A673 (cell line): ENCODE data around the gene CSGALNACT2. TPM values are rescaled to one million over a fixed set of nuclear protein-coding genes. Genes with fewer than 3 reads are reported as not detected.
"Not testable (repeated sequence)": the region's sequence is repeated elsewhere in the genome, so short reads cannot be mapped to it uniquely, and the experiment has no call there.

Source experiments
- BruUV-seq: library from RNA; stranded (reverse); fragments of 400-500 nt; replicated peaks from 2 replicates; lab custom pipeline; 2021; lab: Mats Ljungman, UMichigan
- CTCF ChIA-PET: fragments of 300-600 bp; sonication (Branson Sonifier 250); formaldehyde crosslinking; loops from one replicate; lab custom pipeline; 2022; ENCODE audit warnings: antibody characterized with exemption; lab: Charles Lee
- POLR2A ChIA-PET: fragments of 300-600 bp; sonication (Branson Sonifier 250); formaldehyde crosslinking; loops from one replicate; lab custom pipeline; 2022; ENCODE audit warnings: antibody characterized with exemption; ENCODE audit not compliant: low non-redundant PET; lab: Charles Lee
- DNase-seq: peaks from one replicate; pipeline ENCODE4 v3.0.0-alpha.2; 2015; ENCODE audit warnings: low spot score
- H3K27ac ChIP-seq: fragments of 200-600 bp; sonication (generic); 2 replicates; pipeline ENCODE4 v1.5.1; 2016; ENCODE audit warnings: mixed run types, low read depth, mild to moderate bottlenecking, mixed read lengths, antibody characterized with exemption, low read length; ENCODE audit not compliant: poor library complexity, severe bottlenecking
- H3K27me3 ChIP-seq: fragments of 200-600 bp; sonication (generic); replicated peaks from 2 replicates; pipeline ENCODE4 v1.6.1; 2017; ENCODE audit warnings: mixed run types, low read depth, mild to moderate bottlenecking, mixed read lengths, antibody characterized with exemption, low read length; ENCODE audit not compliant: insufficient read depth, poor library complexity
- H3K36me3 ChIP-seq: fragments of 200-600 bp; sonication (generic); 2 replicates; pipeline ENCODE4 v1.6.1; 2016; ENCODE audit warnings: mixed run types, mild to moderate bottlenecking, mixed read lengths, antibody characterized with exemption, low read length; ENCODE audit not compliant: insufficient read depth, poor library complexity, severe bottlenecking
- H3K4me1 ChIP-seq: fragments of 200-600 bp; sonication (generic); 2 replicates; pipeline ENCODE4 v1.6.1; 2017; ENCODE audit warnings: mixed run types, mild to moderate bottlenecking, mixed read lengths, antibody characterized with exemption, low read length; ENCODE audit not compliant: insufficient read depth, poor library complexity, severe bottlenecking
- H3K4me3 ChIP-seq: fragments of 200-600 bp; sonication (generic); 2 replicates; pipeline ENCODE4 v1.5.1; 2016; ENCODE audit warnings: low read depth, mixed run types, mild to moderate bottlenecking, mixed read lengths, low read length; ENCODE audit not compliant: poor library complexity, severe bottlenecking
- H3K9me3 ChIP-seq: fragments of 200-600 bp; sonication (generic); 2 replicates; pipeline ENCODE4 v1.6.1; 2016; ENCODE audit warnings: mixed run types, low read depth, mild to moderate bottlenecking, mixed read lengths, antibody characterized with exemption, low read length; ENCODE audit not compliant: poor library complexity, severe bottlenecking
- EZH2 ChIP-seq: fragments of 200-600 bp; sonication (generic); IDR thresholded peaks from 2 replicates; pipeline ENCODE4 v1.6.1; 2017; ENCODE audit warnings: borderline replicate concordance, low read depth, mild to moderate bottlenecking, mixed read lengths, antibody characterized with exemption, low read length; ENCODE audit not compliant: poor library complexity, severe bottlenecking
- intact Hi-C: fragments of 100-400 bp; cut with micrococcal nuclease; formaldehyde crosslinking; loops from one replicate; pipeline ENCODE4 v1.10.0; 2022; ENCODE audit not compliant: unreplicated experiment
- total RNA-seq: library from RNA; stranded (reverse); gene quantifications from 2 replicates; pipeline ENCODE4 v1.2.3, GENCODE V29; 2021
- TF ChIP-seq, protein P1 (sequence below): fragments of 300-800, 200-600 bp; sonication (generic); conservative IDR thresholded peaks from 2 replicates; pipeline ENCODE4 v1.5.1; 2017; ENCODE audit warnings: low read depth, mild to moderate bottlenecking, antibody characterized with exemption, low read length, moderate library complexity, mixed read lengths

CSGALNACT2 gene
- total RNA-seq, 1 experiment from 2014 or later: 18.6 TPM

GRCh38 chr10:43218206-43218950, 80.1 kb downstream of the CSGALNACT2 start:
- Histone ChIP-seq H3K9me3 (no peaks in the 10 kb centered on the region), H3K4me1 (no peaks in the 10 kb centered on the region), H3K27ac (no peak overlapping the region), H3K4me3 (no peak overlapping the region), H3K36me3 (no peaks in the 10 kb centered on the region), H3K27me3 (no peaks in the 10 kb centered on the region)
- DNase-seq: no peak
- no TSS peak for BruUV-seq
- TF ChIP-seq EZH2: no peak
- TF ChIP-seq, protein P1, sequence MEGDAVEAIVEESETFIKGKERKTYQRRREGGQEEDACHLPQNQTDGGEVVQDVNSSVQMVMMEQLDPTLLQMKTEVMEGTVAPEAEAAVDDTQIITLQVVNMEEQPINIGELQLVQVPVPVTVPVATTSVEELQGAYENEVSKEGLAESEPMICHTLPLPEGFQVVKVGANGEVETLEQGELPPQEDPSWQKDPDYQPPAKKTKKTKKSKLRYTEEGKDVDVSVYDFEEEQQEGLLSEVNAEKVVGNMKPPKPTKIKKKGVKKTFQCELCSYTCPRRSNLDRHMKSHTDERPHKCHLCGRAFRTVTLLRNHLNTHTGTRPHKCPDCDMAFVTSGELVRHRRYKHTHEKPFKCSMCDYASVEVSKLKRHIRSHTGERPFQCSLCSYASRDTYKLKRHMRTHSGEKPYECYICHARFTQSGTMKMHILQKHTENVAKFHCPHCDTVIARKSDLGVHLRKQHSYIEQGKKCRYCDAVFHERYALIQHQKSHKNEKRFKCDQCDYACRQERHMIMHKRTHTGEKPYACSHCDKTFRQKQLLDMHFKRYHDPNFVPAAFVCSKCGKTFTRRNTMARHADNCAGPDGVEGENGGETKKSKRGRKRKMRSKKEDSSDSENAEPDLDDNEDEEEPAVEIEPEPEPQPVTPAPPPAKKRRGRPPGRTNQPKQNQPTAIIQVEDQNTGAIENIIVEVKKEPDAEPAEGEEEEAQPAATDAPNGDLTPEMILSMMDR: no peak
- intact Hi-C loops: no loop called here
- ChIA-PET POLR2A (no interaction called here), CTCF (no interaction called here)

DNA sequence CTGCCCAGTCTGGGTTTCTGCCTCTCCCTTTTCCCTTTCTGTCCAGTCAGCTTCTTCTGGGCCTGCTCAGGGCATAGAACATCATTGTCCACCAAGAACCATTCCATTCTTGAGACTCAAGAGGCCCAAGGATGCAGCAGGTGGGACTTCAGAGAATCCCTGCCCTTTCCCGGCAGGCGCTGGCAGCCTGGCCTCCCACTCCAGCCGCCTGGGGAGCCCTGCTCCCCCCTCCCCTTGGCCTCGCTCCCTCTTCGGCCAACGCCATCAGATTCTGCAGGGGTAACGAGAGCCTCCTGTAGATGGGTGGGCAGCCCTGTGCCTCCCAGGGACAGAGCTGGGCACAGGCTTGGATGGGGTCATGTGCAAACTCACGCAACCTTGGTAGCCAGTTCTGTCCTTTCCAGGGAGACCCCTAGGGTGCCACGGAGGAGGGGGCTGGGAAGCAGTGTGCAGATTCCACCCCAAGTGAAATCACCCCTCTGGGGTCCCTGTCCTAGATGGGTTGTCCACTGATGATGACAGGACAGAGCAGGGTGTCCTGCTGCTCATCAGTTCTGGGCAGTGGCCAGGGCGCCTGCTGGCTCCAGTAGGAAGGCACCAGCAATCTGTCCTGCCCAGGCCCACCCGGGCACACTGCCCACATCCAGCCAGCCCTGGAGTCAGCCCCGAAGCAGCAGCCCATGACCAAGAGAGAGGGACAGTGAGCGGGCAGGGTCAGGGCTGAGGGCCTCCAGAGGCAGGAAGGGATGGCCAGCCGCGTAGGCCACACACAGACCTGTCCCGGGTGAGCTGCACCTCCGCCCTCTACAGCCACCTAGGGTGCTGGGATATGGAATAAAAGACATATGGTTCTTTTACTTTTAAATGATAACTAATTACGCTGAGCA, 80.9 kb downstream of the CSGALNACT2 start:
- H3K9me3 ChIP-seq: no peaks in the 10 kb centered on the region
- H3K4me1 ChIP-seq: no peaks in the 10 kb centered on the region
- BruUV-seq: no TSS peak
- intact Hi-C loops: no loop called here
- H3K27ac ChIP-seq: no peak overlapping the region
- no peaks in the 10 kb centered on the region for H3K27me3 ChIP-seq
- ChIA-PET POLR2A (no interaction called here), CTCF (no interaction called here)
- no peak overlapping the region for H3K4me3 ChIP-seq
- no peak for DNase-seq
- TF ChIP-seq, protein P1: no peak
- TF ChIP-seq EZH2: no peak
- no peaks in the 10 kb centered on the region for H3K36me3 ChIP-seq

DNA sequence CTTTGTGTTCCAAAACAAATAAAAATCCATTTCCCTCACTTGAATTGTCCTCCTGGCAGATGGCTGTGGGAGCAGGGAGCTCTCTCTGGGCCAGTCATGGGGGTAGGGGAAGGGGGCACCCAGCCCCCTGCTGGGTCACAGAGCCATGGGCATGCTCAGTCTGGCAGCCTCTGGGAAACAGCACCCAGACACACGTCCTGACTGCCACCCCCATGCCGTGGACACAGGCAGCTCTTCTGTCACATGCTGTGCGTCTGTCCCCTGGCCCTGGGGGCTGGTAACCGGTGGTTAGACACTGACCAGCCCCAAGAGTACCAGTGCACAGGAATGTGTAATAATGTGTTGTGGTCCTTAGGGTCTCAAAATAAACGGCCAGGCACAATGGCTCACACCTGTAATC, 81.6 kb downstream of the CSGALNACT2 start:
- BruUV-seq: no TSS peak
- Histone ChIP-seq H3K27ac (no peak overlapping the region), H3K27me3 (no peaks in the 10 kb centered on the region), H3K9me3 (no peaks in the 10 kb centered on the region), H3K4me3 (no peak overlapping the region), H3K4me1 (no peaks in the 10 kb centered on the region), H3K36me3 (no peaks in the 10 kb centered on the region)
- POLR2A ChIA-PET: no interaction called here
- TF ChIP-seq, protein P1: no peak
- TF ChIP-seq EZH2: no peak
- no peak for DNase-seq
- intact Hi-C loops: loop anchor here (10.0 kb wide), 1 partner anchor 125 kb away; no protein-coding TSS in a partner anchor
- CTCF ChIA-PET: no interaction called here

- not testable (repeated sequence) for H3K4me1 ChIP-seq
- CTCF ChIA-PET: interaction anchor here (0.5 kb wide), 1 partner anchor 114 kb away, joined by 5 read pairs; no protein-coding TSS in a partner anchor
Observed at GRCh38 chr10:43220251-43220650, 82.0 kb downstream of the CSGALNACT2 start.

More at GRCh38 chr10:43220251-43220650, 82.0 kb downstream of the CSGALNACT2 start:
- H3K36me3 ChIP-seq, H3K4me3 ChIP-seq, POLR2A ChIA-PET, H3K27me3 ChIP-seq, H3K9me3 ChIP-seq, H3K27ac ChIP-seq, BruUV-seq, DNase-seq: not testable (repeated sequence)
- intact Hi-C loops: loop anchor here (10.0 kb wide), 1 partner anchor 125 kb away; no protein-coding TSS in a partner anchor
